DOHH2 (cell line): Measurements from ENCODE around the gene MMAB.

Experiments
- H3F3A ChIP-seq: fragments of 200-600 bp; sonication (generic), shearing (Covaris generic); 2 replicates; pipeline ENCODE4 v1.6.0; 2016; ENCODE audit warnings: antibody characterized with exemption, mild to moderate bottlenecking; ENCODE audit not compliant: control insufficient read depth, insufficient read depth
- H3K27ac ChIP-seq: fragments of 200-600 bp; sonication (generic); 2 replicates; pipeline ENCODE4 v1.5.1; 2014; ENCODE audit warnings: low read depth, mild to moderate bottlenecking, low read length, moderate library complexity
- H3K27me3 ChIP-seq: fragments of 200-600 bp; sonication (generic); 2 replicates; pipeline ENCODE4 v1.6.1; 2014; ENCODE audit warnings: mild to moderate bottlenecking, low read length, mixed read lengths; ENCODE audit not compliant: control insufficient read depth
- H3K36me3 ChIP-seq: fragments of 200-600 bp; sonication (generic); 2 replicates; pipeline ENCODE4 v1.6.1; 2014; ENCODE audit warnings: mild to moderate bottlenecking, low read length, moderate library complexity, mixed read lengths; ENCODE audit not compliant: control insufficient read depth
- H3K4me1 ChIP-seq: fragments of 200-600 bp; sonication (generic); 2 replicates; pipeline ENCODE4 v1.6.1; 2014; ENCODE audit warnings: mild to moderate bottlenecking, low read length, mixed read lengths; ENCODE audit not compliant: control insufficient read depth
- H3K4me2 ChIP-seq: fragments of 200-600 bp; sonication (generic); 2 replicates; pipeline ENCODE4 v1.6.0; 2014; ENCODE audit warnings: mild to moderate bottlenecking, low read length, moderate library complexity
- H3K4me3 ChIP-seq: fragments of 200-600 bp; sonication (generic); 2 replicates; pipeline ENCODE4 v1.5.1; 2014; ENCODE audit warnings: mild to moderate bottlenecking, low read length, mixed read lengths
- H3K79me2 ChIP-seq: fragments of 200-600 bp; sonication (generic); 2 replicates; pipeline ENCODE4 v1.6.1; 2014; ENCODE audit warnings: mild to moderate bottlenecking, low read length, mixed read lengths; ENCODE audit not compliant: control insufficient read depth
- H3K9me2 ChIP-seq: fragments of 200-600 bp; sonication (generic); replicated peaks from 2 replicates; pipeline ENCODE4 v1.6.1; 2014; ENCODE audit warnings: mild to moderate bottlenecking, low read length, mixed read lengths; ENCODE audit not compliant: control insufficient read depth
- H3K9me3 ChIP-seq: fragments of 200-600 bp; sonication (generic); 2 replicates; pipeline ENCODE4 v1.6.1; 2014; ENCODE audit warnings: antibody characterized with exemption, low read length, mixed read lengths; ENCODE audit not compliant: control insufficient read depth, insufficient read depth
- H4K20me1 ChIP-seq: fragments of 200-600 bp; sonication (generic); 2 replicates; pipeline ENCODE4 v1.6.0; 2014; ENCODE audit warnings: low read depth, mild to moderate bottlenecking, antibody characterized with exemption, low read length, moderate library complexity; ENCODE audit not compliant: control insufficient read depth, insufficient read depth
- EZH2phosphoT487 ChIP-seq: fragments of 200-600 bp; sonication (generic); IDR thresholded peaks from 2 replicates; pipeline ENCODE4 v1.6.1; 2017; ENCODE audit warnings: borderline replicate concordance, mild to moderate bottlenecking, antibody characterized with exemption, low read length, moderate library complexity, mixed read lengths
- TF ChIP-seq, protein P1 (sequence below): fragments of 200-600 bp; sonication (generic); IDR thresholded peaks from one replicate; pipeline ENCODE4 v1.5.1; 2014; ENCODE audit warnings: antibody characterized with exemption, mild to moderate bottlenecking, low read depth, low read length; ENCODE audit not compliant: poor library complexity, severe bottlenecking

Gene MMAB

DNA sequence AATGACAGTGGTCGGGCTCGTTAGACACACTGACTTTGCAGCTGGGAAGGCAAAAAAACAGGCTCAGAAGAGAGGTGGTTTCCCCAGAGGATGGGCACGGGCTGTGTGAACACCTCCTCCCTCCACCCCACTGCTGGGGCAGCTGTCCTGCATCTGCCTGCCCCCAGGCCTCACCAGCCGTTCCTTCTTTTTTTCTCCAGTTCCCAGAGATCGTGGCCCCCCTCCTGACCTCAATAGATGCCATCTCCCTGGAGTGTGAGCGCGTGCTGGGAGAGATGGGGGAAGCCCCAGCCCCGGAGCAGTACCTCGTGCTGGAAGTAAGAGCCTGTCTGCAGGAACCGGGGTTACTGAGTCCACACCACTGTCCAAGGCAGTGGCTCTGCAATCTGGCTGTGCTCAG lies 17.7 kb upstream of the MMAB start:
- Histone ChIP-seq H3K79me2 (no peaks in the 10 kb centered on the region), H3K36me3 (peaks cover 75% of the 10 kb centered on the region), H3K27ac (no peak overlapping the region), H3K9me3 (no peaks in the 10 kb centered on the region), H3K27me3 (no peaks in the 10 kb centered on the region), H3K4me1 (no peaks in the 10 kb centered on the region), H3F3A (no peaks in the 10 kb centered on the region), H3K9me2 (no peaks in the 10 kb centered on the region), H3K4me2 (no peak overlapping the region), H3K4me3 (no peak overlapping the region), H4K20me1 (no peaks in the 10 kb centered on the region)
- TF ChIP-seq, protein P1, sequence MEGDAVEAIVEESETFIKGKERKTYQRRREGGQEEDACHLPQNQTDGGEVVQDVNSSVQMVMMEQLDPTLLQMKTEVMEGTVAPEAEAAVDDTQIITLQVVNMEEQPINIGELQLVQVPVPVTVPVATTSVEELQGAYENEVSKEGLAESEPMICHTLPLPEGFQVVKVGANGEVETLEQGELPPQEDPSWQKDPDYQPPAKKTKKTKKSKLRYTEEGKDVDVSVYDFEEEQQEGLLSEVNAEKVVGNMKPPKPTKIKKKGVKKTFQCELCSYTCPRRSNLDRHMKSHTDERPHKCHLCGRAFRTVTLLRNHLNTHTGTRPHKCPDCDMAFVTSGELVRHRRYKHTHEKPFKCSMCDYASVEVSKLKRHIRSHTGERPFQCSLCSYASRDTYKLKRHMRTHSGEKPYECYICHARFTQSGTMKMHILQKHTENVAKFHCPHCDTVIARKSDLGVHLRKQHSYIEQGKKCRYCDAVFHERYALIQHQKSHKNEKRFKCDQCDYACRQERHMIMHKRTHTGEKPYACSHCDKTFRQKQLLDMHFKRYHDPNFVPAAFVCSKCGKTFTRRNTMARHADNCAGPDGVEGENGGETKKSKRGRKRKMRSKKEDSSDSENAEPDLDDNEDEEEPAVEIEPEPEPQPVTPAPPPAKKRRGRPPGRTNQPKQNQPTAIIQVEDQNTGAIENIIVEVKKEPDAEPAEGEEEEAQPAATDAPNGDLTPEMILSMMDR = no peak
- TF ChIP-seq EZH2phosphoT487 = no peak

DNA sequence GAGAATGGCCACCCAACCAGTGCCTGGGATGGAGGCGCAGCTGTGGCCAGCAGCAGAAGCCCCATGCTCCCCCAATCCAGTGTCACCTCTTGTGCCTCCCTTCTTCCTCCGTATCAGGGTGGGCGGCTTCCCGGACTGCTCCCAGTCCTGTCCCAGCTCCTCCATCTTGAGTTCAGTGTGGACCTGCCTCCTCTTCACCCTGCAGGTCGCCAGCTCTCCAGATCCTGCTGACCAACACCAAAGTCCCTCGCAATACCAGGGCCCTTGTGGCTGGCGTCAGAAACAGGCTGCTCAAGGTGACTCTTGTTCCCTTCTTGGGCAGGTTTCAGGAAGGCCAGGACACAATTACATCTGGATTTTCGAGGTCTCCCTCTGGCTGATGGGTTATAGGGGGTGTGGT lies 17.3 kb upstream of the MMAB start:
- Histone ChIP-seq H3K79me2 (no peaks in the 10 kb centered on the region), H3K27ac (no peak overlapping the region), H3K4me3 (no peak overlapping the region), H3K9me2 (no peaks in the 10 kb centered on the region), H3K4me1 (no peaks in the 10 kb centered on the region), H3K4me2 (no peak overlapping the region), H3K36me3 (peaks cover 74% of the 10 kb centered on the region), H3K27me3 (no peaks in the 10 kb centered on the region), H3F3A (no peaks in the 10 kb centered on the region), H3K9me3 (no peaks in the 10 kb centered on the region), H4K20me1 (no peaks in the 10 kb centered on the region)
- TF ChIP-seq, protein P1 = no peak
- no peak for TF ChIP-seq EZH2phosphoT487

DNA sequence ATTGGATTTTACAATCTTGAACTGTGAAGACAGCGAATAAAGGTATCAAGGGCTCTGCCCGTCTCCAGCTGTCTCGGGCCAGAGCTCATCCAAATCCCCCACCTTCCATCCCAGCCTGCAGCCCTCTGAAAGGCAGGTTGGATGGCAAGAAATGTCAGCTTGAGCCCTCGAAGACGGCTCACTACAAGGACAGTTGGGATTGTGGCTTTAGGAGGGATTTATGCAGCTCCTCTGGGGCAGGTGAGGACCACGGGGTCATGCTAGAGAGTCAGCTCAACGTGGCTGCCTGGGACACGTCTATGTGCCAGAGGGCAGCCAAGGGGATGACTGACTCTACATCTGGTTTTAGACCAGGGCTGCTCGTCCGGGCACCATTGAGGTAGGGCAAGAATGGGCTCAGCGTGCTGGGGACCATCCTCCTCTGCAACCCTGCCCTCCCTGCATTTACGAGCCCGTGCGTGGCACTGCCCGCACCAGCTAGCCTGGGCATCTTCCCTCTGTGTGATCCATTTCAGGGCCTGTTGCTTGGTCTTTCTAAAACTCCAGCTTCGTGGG lies 16.5 kb upstream of the MMAB start:
- no peak overlapping the region for H3K27ac ChIP-seq
- H3K9me2 ChIP-seq = no peaks in the 10 kb centered on the region
- H3K4me2 ChIP-seq = no peak overlapping the region
- H3K4me3 ChIP-seq = no peak overlapping the region
- H3K79me2 ChIP-seq = no peaks in the 10 kb centered on the region
- no peaks in the 10 kb centered on the region for H3K4me1 ChIP-seq
- TF ChIP-seq, protein P1 = no peak
- no peak for TF ChIP-seq EZH2phosphoT487
- H3K9me3 ChIP-seq = no peaks in the 10 kb centered on the region
- no peaks in the 10 kb centered on the region for H3K27me3 ChIP-seq
- peaks cover 74% of the 10 kb centered on the region for H3K36me3 ChIP-seq
- no peaks in the 10 kb centered on the region for H4K20me1 ChIP-seq
- no peaks in the 10 kb centered on the region for H3F3A ChIP-seq
